Right atrium auricular region (tissue), 2 donors: ENCODE results near the gene TNS3. TPM values are rescaled to one million over a fixed set of nuclear protein-coding genes. Genes with fewer than 3 reads are reported as not detected.

Experiments
- DNase-seq: peaks from one replicate; pipeline ENCODE4 v3.0.0-alpha.2; 2019; ENCODE audit warnings: low spot score
- H3K27ac ChIP-seq, 2 donors: fragments of 200-600 bp; sonication (generic); 1 replicate in 1 of 2; 2 replicates in 1 of 2; pipeline ENCODE4 v1.5.1; 2016 to 2019
- H3K27me3 ChIP-seq, 2 donors: fragments of 200-600 bp; sonication (generic); one replicate each; pipeline versions ENCODE4 v1.5.1 to v1.6.0; 2017 to 2019
- H3K36me3 ChIP-seq: fragments of 200-600 bp; sonication (generic); one replicate; pipeline ENCODE4 v1.5.1; 2016
- H3K4me1 ChIP-seq, 2 donors: fragments of 200-600 bp; sonication (generic); one replicate each; pipeline versions ENCODE4 v1.5.1 to v1.6.0; 2017 to 2019
- H3K4me3 ChIP-seq, 2 donors: fragments of 200-600 bp; sonication (generic); 1 replicate in 1 of 2; 2 replicates in 1 of 2; pipeline ENCODE4 v1.5.1; 2017 to 2019; ENCODE audit warnings: mild to moderate bottlenecking in 1 of 2, moderate library complexity in 1 of 2
- H3K9me3 ChIP-seq, 2 donors: fragments of 200-600 bp; sonication (generic); one replicate each; pipeline ENCODE4 v1.5.1; 2019
- total RNA-seq, 2 donors: library from RNA; depleted of rRNA; stranded (reverse); fragments of >200 nt; gene quantifications; one replicate each; pipeline ENCODE4 v1.1.0, GENCODE V29; 2016
- TF ChIP-seq, protein P1 (sequence below), 2 donors: fragments of 200-600 bp; sonication (generic); IDR thresholded peaks; one replicate each; pipeline ENCODE4 v1.5.1; 2019; ENCODE audit warnings: antibody characterized with exemption in 2 of 2

Gene TNS3
- total RNA-seq, 2 donors from 2014 or later: 39.7 to 44.4 TPM

DNA sequence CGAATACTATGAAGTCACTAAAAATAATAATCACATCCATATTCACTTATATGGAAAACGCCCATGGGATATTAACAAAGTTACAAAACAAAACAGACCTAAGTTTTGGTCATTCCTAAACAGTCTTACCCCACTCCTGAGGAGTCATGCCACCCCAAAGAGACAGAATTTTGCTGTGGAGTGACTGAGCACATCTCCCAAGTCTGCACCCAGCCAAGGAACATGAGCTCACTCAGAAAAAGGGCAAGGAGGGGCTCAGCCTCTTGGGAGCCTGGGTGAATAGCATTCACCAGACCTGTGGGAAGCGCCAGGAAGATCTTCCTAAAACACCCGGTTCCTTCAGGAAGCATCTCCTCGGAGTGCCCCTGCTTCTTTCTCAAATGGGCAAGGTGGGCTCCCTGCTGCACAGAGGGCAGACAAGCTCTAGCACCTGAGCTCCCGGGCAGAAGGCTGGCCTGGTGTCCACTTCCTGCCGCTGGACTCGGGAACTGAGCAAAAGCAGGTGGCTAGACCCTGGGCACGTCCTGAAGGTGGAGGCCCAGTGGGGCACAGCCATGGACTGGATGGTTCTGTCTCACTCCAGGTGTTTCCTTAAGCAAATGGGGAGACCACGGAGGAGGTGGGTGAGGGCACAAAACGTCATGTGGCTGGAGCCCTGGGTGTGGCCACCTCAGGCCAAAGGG is 31.0 kb downstream of the TNS3 start:
- TF ChIP-seq, protein P1, sequence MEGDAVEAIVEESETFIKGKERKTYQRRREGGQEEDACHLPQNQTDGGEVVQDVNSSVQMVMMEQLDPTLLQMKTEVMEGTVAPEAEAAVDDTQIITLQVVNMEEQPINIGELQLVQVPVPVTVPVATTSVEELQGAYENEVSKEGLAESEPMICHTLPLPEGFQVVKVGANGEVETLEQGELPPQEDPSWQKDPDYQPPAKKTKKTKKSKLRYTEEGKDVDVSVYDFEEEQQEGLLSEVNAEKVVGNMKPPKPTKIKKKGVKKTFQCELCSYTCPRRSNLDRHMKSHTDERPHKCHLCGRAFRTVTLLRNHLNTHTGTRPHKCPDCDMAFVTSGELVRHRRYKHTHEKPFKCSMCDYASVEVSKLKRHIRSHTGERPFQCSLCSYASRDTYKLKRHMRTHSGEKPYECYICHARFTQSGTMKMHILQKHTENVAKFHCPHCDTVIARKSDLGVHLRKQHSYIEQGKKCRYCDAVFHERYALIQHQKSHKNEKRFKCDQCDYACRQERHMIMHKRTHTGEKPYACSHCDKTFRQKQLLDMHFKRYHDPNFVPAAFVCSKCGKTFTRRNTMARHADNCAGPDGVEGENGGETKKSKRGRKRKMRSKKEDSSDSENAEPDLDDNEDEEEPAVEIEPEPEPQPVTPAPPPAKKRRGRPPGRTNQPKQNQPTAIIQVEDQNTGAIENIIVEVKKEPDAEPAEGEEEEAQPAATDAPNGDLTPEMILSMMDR (IDR thresholded peaks at IDR 0.05): no peak
- Histone ChIP-seq H3K4me3 (no peak overlapping the region), H3K27ac (no peak overlapping the region), H3K4me1 (peaks cover 0 to 20% of the 10 kb centered on the region in 2 donors), H3K9me3 (no peaks in the 10 kb centered on the region), H3K36me3 (no peaks in the 10 kb centered on the region), H3K27me3 (no peaks in the 10 kb centered on the region)
- DNase-seq: no peak

DNA sequence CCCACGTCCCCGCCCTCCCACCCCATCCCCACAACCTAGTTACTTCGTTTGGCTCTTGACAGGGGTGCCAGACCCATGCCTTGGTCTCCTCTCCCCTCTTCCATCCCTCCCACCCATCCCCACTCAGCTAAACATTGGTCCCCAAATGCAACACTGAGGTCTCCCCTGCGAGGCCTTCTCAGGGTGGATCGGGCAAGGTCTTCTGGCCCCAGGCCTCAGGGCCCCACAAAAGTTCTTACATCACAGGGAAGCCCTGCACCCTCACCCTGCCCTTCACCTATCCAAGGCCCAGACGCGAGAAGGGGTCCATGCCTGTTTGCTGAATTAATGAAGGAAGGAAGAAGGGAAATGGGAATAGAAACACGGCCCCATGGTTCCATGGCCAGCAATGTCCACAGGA is 32.0 kb downstream of the TNS3 start:
- TF ChIP-seq, protein P1 (IDR thresholded peaks at IDR 0.05): no peak
- Histone ChIP-seq H3K27ac (no peak overlapping the region), H3K9me3 (no peaks in the 10 kb centered on the region), H3K4me1 (peaks cover 0 to 20% of the 10 kb centered on the region in 2 donors), H3K4me3 (no peak overlapping the region), H3K27me3 (no peaks in the 10 kb centered on the region), H3K36me3 (no peaks in the 10 kb centered on the region)
- DNase-seq: no peak

DNA sequence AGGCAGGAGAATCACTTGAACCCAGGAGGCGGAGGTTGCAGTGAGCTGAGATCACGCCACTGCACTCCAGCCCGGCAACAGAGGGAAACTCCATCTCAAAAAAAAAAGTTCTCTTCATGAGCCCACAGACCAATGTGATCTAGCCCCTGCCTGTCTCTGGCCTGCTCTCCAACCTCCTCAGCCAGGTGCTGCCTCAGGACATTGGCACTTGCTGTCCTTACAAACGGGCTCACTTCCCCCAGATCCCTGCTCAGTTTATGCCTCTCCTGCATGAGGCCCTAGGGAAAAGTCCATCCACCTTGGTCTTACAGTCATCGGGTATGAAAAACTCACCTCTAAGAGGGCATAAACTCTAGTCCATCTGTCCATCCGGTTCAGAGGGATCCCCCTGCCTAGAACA is 32.5 kb downstream of the TNS3 start:
- no peak for DNase-seq
- H3K4me3 ChIP-seq: no peak overlapping the region
- TF ChIP-seq, protein P1 (IDR thresholded peaks at IDR 0.05): no peak
- no peaks in the 10 kb centered on the region for H3K9me3 ChIP-seq
- peaks cover 0 to 20% of the 10 kb centered on the region in 2 donors for H3K4me1 ChIP-seq
- no peaks in the 10 kb centered on the region for H3K27me3 ChIP-seq
- H3K27ac ChIP-seq: no peak overlapping the region
- H3K36me3 ChIP-seq: no peaks in the 10 kb centered on the region

DNA sequence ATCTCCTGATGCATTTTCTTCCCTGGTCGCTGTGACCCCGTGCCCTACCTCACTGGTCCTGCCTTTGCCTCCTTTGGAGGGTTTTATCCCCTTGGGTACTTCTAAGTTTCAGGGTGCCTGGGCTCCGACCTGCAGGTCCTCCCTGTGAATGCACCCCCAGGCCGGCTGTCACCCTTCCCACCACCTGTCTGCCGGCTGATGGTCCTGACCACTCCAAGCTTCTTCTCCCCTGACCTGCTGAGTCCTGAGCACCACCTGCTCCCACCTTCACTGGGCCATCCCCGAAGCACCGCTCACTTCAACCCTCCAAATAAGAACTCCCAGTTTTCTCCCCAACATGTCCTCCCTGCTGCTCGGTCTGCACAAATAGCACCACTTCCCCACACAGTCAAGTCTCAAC is 33.4 kb downstream of the TNS3 start:
- peaks cover 0 to 20% of the 10 kb centered on the region in 2 donors for H3K4me1 ChIP-seq
- TF ChIP-seq, protein P1 (IDR thresholded peaks at IDR 0.05): no peak
- H3K9me3 ChIP-seq: no peaks in the 10 kb centered on the region
- no peaks in the 10 kb centered on the region for H3K36me3 ChIP-seq
- H3K4me3 ChIP-seq: no peak overlapping the region
- no peaks in the 10 kb centered on the region for H3K27me3 ChIP-seq
- DNase-seq: no peak
- H3K27ac ChIP-seq: no peak overlapping the region

DNA sequence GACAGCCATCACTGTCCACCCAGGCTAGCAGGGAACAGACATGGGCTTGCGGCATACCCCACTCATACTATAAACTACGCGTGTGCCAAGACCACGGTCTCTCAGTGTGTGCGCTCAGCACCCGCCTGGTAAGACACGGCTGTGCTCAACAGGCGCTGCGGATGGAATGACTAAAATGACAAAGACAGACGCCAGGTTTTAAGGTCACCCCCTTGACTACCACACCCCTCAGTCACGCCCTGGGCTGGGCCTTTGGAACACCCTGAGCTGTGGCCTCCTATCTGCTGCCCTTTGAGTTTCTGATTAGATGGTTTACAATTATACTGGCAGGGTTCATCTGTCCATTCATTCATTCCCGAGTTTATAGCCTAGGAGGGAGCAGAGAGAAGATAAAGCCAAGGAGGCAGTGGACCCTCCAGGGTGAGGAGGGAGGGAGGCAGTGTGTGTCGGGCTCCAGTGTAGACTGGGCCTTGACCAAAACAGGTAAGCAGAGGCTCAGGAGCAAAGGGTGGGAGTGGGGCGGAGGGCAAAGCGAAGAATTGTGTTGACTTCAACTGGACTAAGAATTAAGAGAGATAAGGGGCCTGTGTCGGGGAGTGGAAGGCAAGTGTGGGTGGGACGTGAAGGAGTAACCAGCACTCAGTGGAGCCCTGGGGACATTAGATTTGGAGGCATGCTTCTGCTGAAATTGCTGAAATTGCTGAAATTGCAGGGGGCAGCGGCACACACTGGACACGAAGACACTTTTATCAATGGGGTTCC is 35.0 kb downstream of the TNS3 start:
- Histone ChIP-seq H3K36me3 (no peaks in the 10 kb centered on the region), H3K27me3 (no peaks in the 10 kb centered on the region), H3K27ac (no peak overlapping the region), H3K4me1 (peaks cover 0 to 9% of the 10 kb centered on the region in 2 donors), H3K9me3 (no peaks in the 10 kb centered on the region), H3K4me3 (no peak overlapping the region)
- no peak for DNase-seq
- TF ChIP-seq, protein P1 (IDR thresholded peaks at IDR 0.05): no peak
